ENCODE results near the gene UBASH3B. TPM values are rescaled to one million over a fixed set of nuclear protein-coding genes. Genes with fewer than 3 reads are reported as not detected.
A peak's percentile ranks its signal among the peaks of the same experiment; 100 is the strongest.

Gene UBASH3B
- total RNA-seq, 1 experiment from 2014 or later: 81.9 TPM

GRCh38 chr11:122720107-122720881 is 64.8 kb downstream of the UBASH3B start:
- 0 out of 2 replicates have a peak overlapping the region, but pooled peaks have one; percentile 13 for H3K27ac ChIP-seq
- H3K36me3 ChIP-seq (ENCODE audit: low read depth): peaks cover 4% of the 10 kb centered on the region
- H3K4me3 ChIP-seq: no peak overlapping the region
- intact Hi-C loops (cut with micrococcal nuclease; ENCODE audit: unreplicated experiment): loop anchor here (2.0 kb wide), 1 partner anchor 15 kb away; no protein-coding TSS in a partner anchor
- TF ChIP-seq CTCF (conservative IDR thresholded peaks at IDR 0.05) (no peak), EZH2 (IDR thresholded peaks at IDR 0.05; ENCODE audit: low read depth) (no peak)
- DNase-seq: no peak
- ChIA-PET POLR2A (ENCODE audit: unreplicated experiment) (no interaction called here), CTCF (interaction anchor here (0.6 kb wide), 1 partner anchor 68 kb away, joined by 12 read pairs; no protein-coding TSS in a partner anchor)
- no peaks in the 10 kb centered on the region for H3K9me2 ChIP-seq (ENCODE audit: insufficient read depth)
- H3F3A ChIP-seq (ENCODE audit: insufficient read depth, low read depth): peaks cover 42% of the 10 kb centered on the region
- peaks cover 94% of the 10 kb centered on the region for H3K79me2 ChIP-seq (ENCODE audit: low read depth)
- BruUV-seq (replicated peaks): no TSS peak
- no peak overlapping the region for H2AFZ ChIP-seq
- no peaks in the 10 kb centered on the region for H3K27me3 ChIP-seq (ENCODE audit: insufficient read depth, low read depth)
- peaks cover 49% of the 10 kb centered on the region for H3K4me1 ChIP-seq (replicated peaks; ENCODE audit: insufficient read depth)
- no peaks in the 10 kb centered on the region for H3K9me3 ChIP-seq (ENCODE audit: insufficient read depth, low read depth)
- 0 out of 2 replicates have a peak overlapping the region, but pooled peaks have one; percentile 0 for H3K4me2 ChIP-seq
- peaks cover 26% of the 10 kb centered on the region for H4K20me1 ChIP-seq (ENCODE audit: insufficient read depth)

GRCh38 chr11:122721201-122721963 is 65.9 kb downstream of the UBASH3B start:
- Histone ChIP-seq H3K36me3 (ENCODE audit: low read depth) (no peaks in the 10 kb centered on the region; the same call in 1 of the 2 replicates), H3K4me3 (no peak overlapping the region), H3K27ac (peak overlapping the region; percentile 41), H3K9me2 (ENCODE audit: insufficient read depth) (no peaks in the 10 kb centered on the region), H3K4me2 (peak overlapping the region; percentile 16), H3K27me3 (ENCODE audit: insufficient read depth, low read depth) (no peaks in the 10 kb centered on the region), H3F3A (ENCODE audit: insufficient read depth, low read depth) (peaks cover 47% of the 10 kb centered on the region), H3K9me3 (ENCODE audit: insufficient read depth, low read depth) (no peaks in the 10 kb centered on the region), H4K20me1 (ENCODE audit: insufficient read depth) (peaks cover 26% of the 10 kb centered on the region), H3K4me1 (replicated peaks; ENCODE audit: insufficient read depth) (peaks cover 49% of the 10 kb centered on the region), H2AFZ (no peak overlapping the region), H3K79me2 (ENCODE audit: low read depth) (peaks cover 92% of the 10 kb centered on the region)
- TF ChIP-seq EZH2 (IDR thresholded peaks at IDR 0.05; ENCODE audit: low read depth): no peak
- TF ChIP-seq CTCF (conservative IDR thresholded peaks at IDR 0.05): no peak
- intact Hi-C loops (cut with micrococcal nuclease; ENCODE audit: unreplicated experiment): loop anchor here (2.0 kb wide), 1 partner anchor 17 kb away; no protein-coding TSS in a partner anchor
- BruUV-seq (replicated peaks): no TSS peak
- POLR2A ChIA-PET (ENCODE audit: unreplicated experiment): interaction anchor here (0.9 kb wide), 1 partner anchor 60 kb away, joined by 4 read pairs; no protein-coding TSS in a partner anchor
- CTCF ChIA-PET: interaction anchor here (0.6 to 1.0 kb wide), 2 partner anchors 67 to 92 kb away, joined by 3 to 12 read pairs; no protein-coding TSS in a partner anchor
- no peak for DNase-seq

GRCh38 chr11:122721964-122722266 is 66.4 kb downstream of the UBASH3B start:
- TF ChIP-seq CTCF (conservative IDR thresholded peaks at IDR 0.05) (no peak), EZH2 (IDR thresholded peaks at IDR 0.05; ENCODE audit: low read depth) (no peak)
- ChIA-PET POLR2A (ENCODE audit: unreplicated experiment) (interaction anchor here (0.6 to 0.9 kb wide), 3 partner anchors 61 to 331 kb away, joined by 4 to 12 read pairs (median 5); no protein-coding TSS in a partner anchor), CTCF (interaction anchor here (1.0 kb wide), 1 partner anchor 93 kb away, joined by 3 read pairs; no protein-coding TSS in a partner anchor)
- H3K36me3 ChIP-seq (ENCODE audit: low read depth): no peaks in the 10 kb centered on the region; the same call in 1 of the 2 replicates
- BruUV-seq (replicated peaks): no TSS peak
- DNase-seq: peak; percentile 52 to 82
- no peak overlapping the region; the same call in 1 of the 2 replicates for H3K4me2 ChIP-seq
- no peak overlapping the region for H2AFZ ChIP-seq
- peaks cover 49% of the 10 kb centered on the region for H3K4me1 ChIP-seq (replicated peaks; ENCODE audit: insufficient read depth)
- peaks cover 26% of the 10 kb centered on the region for H4K20me1 ChIP-seq (ENCODE audit: insufficient read depth)
- intact Hi-C loops (cut with micrococcal nuclease; ENCODE audit: unreplicated experiment): loop anchor here (1.0 to 2.0 kb wide), 2 partner anchors 17 to 46 kb away; no protein-coding TSS in a partner anchor
- H3F3A ChIP-seq (ENCODE audit: insufficient read depth, low read depth): peaks cover 51% of the 10 kb centered on the region
- H3K27me3 ChIP-seq (ENCODE audit: insufficient read depth, low read depth): no peaks in the 10 kb centered on the region
- H3K9me3 ChIP-seq (ENCODE audit: insufficient read depth, low read depth): no peaks in the 10 kb centered on the region
- no peaks in the 10 kb centered on the region for H3K9me2 ChIP-seq (ENCODE audit: insufficient read depth)
- H3K79me2 ChIP-seq (ENCODE audit: low read depth): peaks cover 92% of the 10 kb centered on the region
- no peak overlapping the region for H3K4me3 ChIP-seq
- peak overlapping the region; percentile 41; the same call in 1 of the 2 replicates for H3K27ac ChIP-seq

Data from PC-9 (cell line).